RWPE2 (cell line): ENCODE results near the gene MSH2.

Experiments
- ATAC-seq: fragments of 200-7000 bp; cut with Tn5 transposase; 3 replicates; pipeline ENCODE4 v1.9.1; 2021; ENCODE audit warnings: low read depth
- DNase-seq: peaks from one replicate; pipeline ENCODE4 v3.0.0-alpha.2; 2020; ENCODE audit warnings: low spot score
- H3K27ac ChIP-seq: fragments of 450-650 bp; 2 replicates; pipeline ENCODE4 v1.5.1; 2017; ENCODE audit warnings: mild to moderate bottlenecking; ENCODE audit not compliant: poor library complexity, severe bottlenecking
- H3K27me3 ChIP-seq: fragments of 250-450 bp; sonication (Bioruptor Pico); 2 replicates; pipeline ENCODE4 v1.5.1; 2021; ENCODE audit warnings: mild to moderate bottlenecking, moderate library complexity; ENCODE audit not compliant: insufficient read depth, poor library complexity, severe bottlenecking
- H3K36me3 ChIP-seq: fragments of 250-450 bp; sonication (Bioruptor Pico); 2 replicates; pipeline ENCODE4 v1.5.1; 2020; ENCODE audit warnings: low read depth, mild to moderate bottlenecking, moderate library complexity
- H3K4me1 ChIP-seq: fragments of 250-450 bp; sonication (Bioruptor Pico); 2 replicates; pipeline ENCODE4 v1.5.1; 2021; ENCODE audit warnings: mild to moderate bottlenecking, moderate library complexity; ENCODE audit not compliant: insufficient read depth, poor library complexity, severe bottlenecking
- H3K4me3 ChIP-seq: fragments of 250-450 bp; sonication (Bioruptor Pico); 2 replicates; pipeline ENCODE4 v1.5.1; 2021; ENCODE audit warnings: mild to moderate bottlenecking, moderate library complexity; ENCODE audit not compliant: severe bottlenecking
- H3K9me3 ChIP-seq: fragments of 250-450 bp; sonication (Bioruptor Pico); 2 replicates; pipeline ENCODE4 v1.5.1; 2021; ENCODE audit warnings: mild to moderate bottlenecking, moderate library complexity; ENCODE audit not compliant: severe bottlenecking
- CTCF ChIP-seq: fragments of 450-650 bp; IDR thresholded peaks from one replicate; pipeline ENCODE4 v1.5.1; 2017; ENCODE audit warnings: mild to moderate bottlenecking, moderate library complexity; ENCODE audit not compliant: poor library complexity, severe bottlenecking

The MSH2 gene

GRCh38 chr2:47375307-47375706 lies 27.6 kb upstream of the MSH2 start:
- Histone ChIP-seq H3K9me3 (no peaks in the 10 kb centered on the region), H3K27me3 (no peaks in the 10 kb centered on the region), H3K36me3 (peaks cover 72% of the 10 kb centered on the region), H3K27ac (no peak overlapping the region), H3K4me1 (peaks cover 2% of the 10 kb centered on the region), H3K4me3 (no peak overlapping the region)
- DNase-seq (no peak), ATAC-seq (no peak)
- no peak for TF ChIP-seq CTCF

- Histone ChIP-seq H3K4me1 (no peaks in the 10 kb centered on the region), H3K9me3 (no peaks in the 10 kb centered on the region), H3K4me3 (no peak overlapping the region), H3K27me3 (no peaks in the 10 kb centered on the region), H3K27ac (no peak overlapping the region), H3K36me3 (peaks cover 70% of the 10 kb centered on the region)
- TF ChIP-seq CTCF: no peak
- no peak for DNase-seq
- no peak for ATAC-seq
Measured at GRCh38 chr2:47379384-47379783, 23.6 kb upstream of the MSH2 start.

- ATAC-seq: no peak
- Histone ChIP-seq H3K27me3 (no peaks in the 10 kb centered on the region), H3K4me3 (no peak overlapping the region), H3K27ac (no peak overlapping the region), H3K36me3 (peaks cover 71% of the 10 kb centered on the region), H3K4me1 (no peaks in the 10 kb centered on the region), H3K9me3 (no peaks in the 10 kb centered on the region)
- DNase-seq: no peak
- no peak for TF ChIP-seq CTCF
Measured at GRCh38 chr2:47381408-47381807, 21.5 kb upstream of the MSH2 start.

- no peak for DNase-seq
- no peak for ATAC-seq
- H3K4me1 ChIP-seq: no peaks in the 10 kb centered on the region
- H3K36me3 ChIP-seq: peaks cover 38% of the 10 kb centered on the region
- H3K27me3 ChIP-seq: no peaks in the 10 kb centered on the region
- no peak for TF ChIP-seq CTCF
- no peak overlapping the region for H3K27ac ChIP-seq
- no peaks in the 10 kb centered on the region for H3K9me3 ChIP-seq
- H3K4me3 ChIP-seq: no peak overlapping the region
Measured at GRCh38 chr2:47386551-47386950, 16.4 kb upstream of the MSH2 start.

GRCh38 chr2:47388888-47389287 lies 14.1 kb upstream of the MSH2 start:
- Histone ChIP-seq H3K27ac (no peak overlapping the region), H3K27me3 (no peaks in the 10 kb centered on the region), H3K4me3 (no peak overlapping the region), H3K4me1 (no peaks in the 10 kb centered on the region), H3K9me3 (no peaks in the 10 kb centered on the region), H3K36me3 (peaks cover 27% of the 10 kb centered on the region)
- DNase-seq: no peak
- ATAC-seq: no peak
- TF ChIP-seq CTCF: no peak
